GM21367 (cell line): Measurements from ENCODE around the gene PLA2G4B.

ENCODE experiments used
- ATAC-seq: cut with Tn5 transposase; IDR thresholded peaks from one replicate; pipeline ENCODE4 v1.9.1; 2021; ENCODE audit not compliant: unreplicated experiment

PLA2G4B gene

DNA sequence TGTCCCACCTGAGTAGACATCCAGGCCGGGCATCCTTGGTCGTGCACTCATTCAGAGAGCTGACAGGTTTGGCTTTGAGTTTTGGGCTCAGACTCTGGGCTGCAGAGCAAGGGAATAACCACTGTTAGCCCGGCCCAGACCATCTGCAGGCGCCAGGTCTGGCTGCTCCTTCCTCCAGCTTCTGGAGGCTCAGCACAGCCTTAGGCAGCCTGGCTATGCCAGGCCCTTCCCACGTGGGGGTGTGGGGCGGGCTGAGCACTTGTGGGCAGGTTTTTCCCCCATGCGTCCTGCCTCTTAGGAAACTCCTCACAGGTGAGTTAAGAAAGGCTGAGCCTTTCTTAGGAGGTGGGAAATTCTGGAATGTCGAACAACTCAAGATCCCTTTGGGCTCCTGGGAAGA is 11.2 kb downstream of the PLA2G4B start:
- no peak for ATAC-seq

GRCh38 chr15:41850482-41851166 is 12.0 kb downstream of the PLA2G4B start:
- no peak for ATAC-seq

DNA sequence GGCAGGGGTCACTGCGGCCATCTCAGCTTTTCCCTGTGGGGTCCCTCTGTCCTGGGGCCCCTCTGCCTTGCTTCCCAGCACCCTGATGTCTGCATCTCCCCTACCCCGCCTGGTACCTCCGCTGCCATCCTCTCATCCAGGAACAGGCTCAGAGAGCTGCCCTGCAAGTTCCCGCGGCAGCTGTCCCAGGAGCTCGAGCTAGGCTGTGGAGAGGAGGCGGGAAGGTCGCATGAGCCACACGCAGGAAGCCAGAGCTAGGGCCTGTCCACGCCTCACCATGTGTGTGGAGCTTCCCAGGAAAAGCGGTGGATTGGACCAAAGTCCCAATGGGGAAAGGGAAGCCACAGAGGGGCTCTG is 12.5 kb downstream of the PLA2G4B start:
- no peak for ATAC-seq

- no peak for ATAC-seq
These were observed 13.2 kb downstream of the PLA2G4B start for GRCh38 chr15:41851755-41852370.

- ATAC-seq = no peak
These were observed 14.3 kb downstream of the PLA2G4B start for GRCh38 chr15:41852736-41853590.

DNA sequence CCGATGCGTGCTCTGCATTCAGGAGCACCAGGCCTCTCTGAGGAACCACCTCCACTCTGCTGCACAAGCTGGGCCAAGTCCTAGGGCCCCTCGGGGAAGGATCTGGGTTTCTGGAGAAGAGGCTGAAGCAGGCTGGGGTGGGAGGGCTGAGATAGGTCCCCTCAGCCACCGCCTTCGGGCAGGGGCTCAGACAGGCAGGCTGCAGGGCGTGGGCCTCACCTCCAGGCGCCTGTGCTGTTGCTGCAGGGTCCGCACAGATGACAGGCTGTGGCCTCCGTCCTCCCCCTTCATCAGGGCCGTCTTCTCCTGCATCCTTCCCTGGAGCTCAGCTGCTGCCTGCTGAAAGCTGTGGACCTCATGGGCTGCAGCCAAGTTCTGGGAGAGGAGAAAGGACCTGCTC is 15.2 kb downstream of the PLA2G4B start:
- ATAC-seq = no peak

GRCh38 chr15:41854443-41854842 is 15.8 kb downstream of the PLA2G4B start:
- ATAC-seq = no peak

DNA sequence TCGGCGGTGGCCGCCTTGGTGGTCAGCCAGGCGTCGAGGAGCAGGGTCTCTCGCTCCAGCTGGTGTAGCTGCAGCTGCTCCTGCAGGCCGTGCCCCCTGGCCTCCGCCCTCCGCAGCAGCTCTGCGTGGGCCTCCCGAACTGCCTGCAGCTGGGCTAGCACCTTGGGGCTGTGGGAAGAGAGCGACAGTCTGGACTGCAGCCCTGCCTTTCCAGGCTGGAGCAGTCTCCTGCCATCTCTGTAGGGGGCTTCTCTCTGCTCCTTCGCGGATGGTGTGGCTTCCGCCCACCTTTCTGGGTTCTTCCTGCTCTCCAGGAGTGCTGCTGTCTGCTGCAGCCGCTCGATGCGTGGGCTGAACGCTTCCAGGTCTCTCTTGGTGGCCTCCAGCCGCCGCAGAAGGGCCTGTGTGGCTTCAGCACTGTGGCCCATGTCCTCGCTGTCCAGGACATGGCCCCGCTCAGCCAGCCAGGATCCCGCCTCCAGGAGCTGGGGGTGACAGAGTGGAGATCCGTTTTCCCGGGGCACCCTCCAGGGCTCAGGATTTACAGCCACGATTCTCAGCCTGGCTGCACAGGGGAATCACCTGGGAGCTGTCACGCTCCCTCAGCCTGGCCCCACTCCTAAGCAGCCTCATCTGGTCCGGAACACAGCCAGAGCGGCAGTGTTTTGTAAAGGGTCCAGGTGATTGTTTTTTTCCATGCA is 16.8 kb downstream of the PLA2G4B start:
- no peak for ATAC-seq

DNA sequence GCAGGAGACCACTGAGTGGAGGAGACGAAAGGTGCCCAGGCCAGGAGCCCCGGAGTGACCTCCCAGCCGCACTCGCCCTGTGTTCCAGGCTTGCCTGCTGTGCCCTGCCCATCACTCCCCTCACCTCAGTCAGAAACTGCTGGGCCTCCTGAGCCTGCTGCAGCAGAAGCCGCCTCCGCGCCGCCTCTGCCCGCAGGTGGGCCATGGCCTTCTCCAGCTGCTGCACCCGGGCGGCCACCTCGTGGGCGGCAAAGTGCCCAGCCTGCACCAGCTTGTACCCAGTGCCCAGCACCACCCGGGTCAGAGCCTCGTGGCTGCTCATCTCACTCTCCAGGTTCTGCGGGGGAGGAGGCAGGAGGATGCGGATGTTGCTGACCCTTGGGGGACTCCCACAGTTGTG is 17.6 kb downstream of the PLA2G4B start:
- no peak for ATAC-seq

- no peak for ATAC-seq
These were observed 18.1 kb downstream of the PLA2G4B start for GRCh38 chr15:41856716-41857115.

DNA sequence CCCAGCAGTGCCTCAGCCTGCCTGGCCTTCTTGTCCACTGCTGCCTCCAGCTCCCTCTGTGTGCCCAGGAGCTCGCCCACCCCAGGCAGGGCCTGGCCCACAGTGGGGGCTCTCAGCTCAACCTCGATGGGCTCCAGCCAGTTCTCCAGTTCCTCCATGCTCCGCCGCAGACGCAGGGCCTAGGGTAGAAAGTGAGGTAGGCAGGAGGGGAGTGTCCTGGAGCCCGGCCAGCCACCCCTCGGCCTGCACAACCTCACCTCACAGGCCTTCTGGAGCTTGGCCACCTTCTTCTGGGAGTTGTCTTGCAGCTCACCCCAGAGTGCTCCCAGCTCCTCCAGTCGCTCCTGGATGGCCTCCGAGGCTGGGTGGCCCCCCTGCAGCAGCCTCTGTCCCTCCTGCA is 18.7 kb downstream of the PLA2G4B start:
- ATAC-seq = no peak

- ATAC-seq = no peak
These were observed 20.1 kb downstream of the PLA2G4B start for GRCh38 chr15:41858756-41859155.

GRCh38 chr15:41860049-41860828 is 21.6 kb downstream of the PLA2G4B start:
- ATAC-seq = no peak

DNA sequence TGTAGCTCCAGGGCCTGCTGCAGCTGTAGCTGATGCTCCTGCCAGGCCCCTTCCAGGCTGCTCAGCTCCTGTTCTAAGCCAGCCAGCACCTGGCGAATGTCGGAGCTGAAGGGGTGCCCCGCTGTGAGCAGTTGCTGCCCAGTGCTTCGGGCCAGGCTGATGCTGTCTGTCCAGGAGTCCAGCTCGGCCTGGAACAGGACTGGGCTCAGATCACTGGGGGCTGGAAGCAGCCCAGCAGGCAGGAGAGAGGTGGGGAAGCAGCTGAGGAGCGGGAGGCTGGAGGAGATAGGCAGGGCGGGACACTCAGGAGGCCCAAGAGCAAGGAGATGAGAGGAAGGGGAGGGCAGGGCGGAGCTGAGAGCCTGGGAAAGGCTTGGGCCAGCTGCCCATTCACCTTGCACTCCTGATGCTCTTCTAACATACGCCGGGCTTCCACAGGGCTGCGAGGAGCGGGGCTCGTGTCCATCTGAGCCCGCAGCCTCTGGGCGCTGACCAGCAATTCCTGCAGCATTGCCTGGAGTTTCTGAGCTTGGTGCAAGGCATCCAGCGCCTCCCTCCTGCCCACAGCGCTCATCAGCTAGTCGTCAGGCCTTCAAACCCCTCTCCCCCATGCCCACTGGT is 23.2 kb downstream of the PLA2G4B start:
- no peak for ATAC-seq

GRCh38 chr15:41862515-41863116 is 24.0 kb downstream of the PLA2G4B start:
- no peak for ATAC-seq

DNA sequence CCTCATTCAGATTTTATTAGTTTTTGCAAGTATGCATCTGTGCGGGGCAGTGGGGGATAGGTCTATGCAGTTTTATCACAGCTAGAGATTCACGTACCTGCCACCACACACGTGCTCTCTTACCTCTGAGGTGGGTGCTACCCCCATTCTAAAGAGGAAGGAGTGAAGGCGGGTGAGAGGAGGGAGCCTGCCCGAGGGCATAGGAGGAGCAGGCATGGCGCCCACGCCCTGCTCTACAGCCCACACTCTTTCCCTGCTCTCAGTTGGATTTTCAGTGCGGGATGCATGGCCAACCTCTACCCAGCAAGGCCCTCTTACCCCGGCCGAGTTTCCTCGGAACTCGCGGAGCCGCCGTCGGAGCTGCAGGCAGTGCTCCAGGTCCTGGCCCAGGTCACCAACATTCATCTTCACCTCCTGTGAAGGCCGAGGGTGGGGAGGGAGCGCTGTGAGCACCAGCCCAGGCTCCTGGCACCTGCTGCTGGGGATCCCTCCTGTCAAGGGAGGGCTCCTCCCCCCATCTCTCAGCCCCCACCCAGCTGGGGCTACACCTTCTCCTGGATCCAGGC is 26.9 kb downstream of the PLA2G4B start:
- ATAC-seq = no peak

DNA sequence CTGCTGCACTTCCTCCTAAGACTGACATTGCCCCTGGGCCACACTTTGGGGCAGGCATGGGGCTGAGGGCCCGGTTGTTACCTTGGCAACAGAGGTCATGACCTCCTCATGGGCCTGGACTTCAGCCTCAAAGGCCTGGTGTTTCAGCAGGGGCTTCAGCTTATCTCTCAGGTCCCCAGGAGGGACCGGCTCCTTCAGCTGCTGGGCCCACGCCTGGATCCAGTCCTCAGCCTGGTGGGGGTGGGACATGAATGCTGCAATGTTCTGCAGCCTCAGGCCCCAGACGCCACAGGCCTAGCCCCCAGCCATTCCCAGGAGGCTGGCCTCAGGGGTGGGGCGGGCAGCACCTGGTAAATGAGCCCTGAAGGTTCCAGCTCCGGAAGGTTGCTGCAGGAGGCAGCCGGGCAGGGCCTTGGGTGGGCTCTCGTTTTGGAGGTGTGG is 27.6 kb downstream of the PLA2G4B start:
- ATAC-seq = no peak

DNA sequence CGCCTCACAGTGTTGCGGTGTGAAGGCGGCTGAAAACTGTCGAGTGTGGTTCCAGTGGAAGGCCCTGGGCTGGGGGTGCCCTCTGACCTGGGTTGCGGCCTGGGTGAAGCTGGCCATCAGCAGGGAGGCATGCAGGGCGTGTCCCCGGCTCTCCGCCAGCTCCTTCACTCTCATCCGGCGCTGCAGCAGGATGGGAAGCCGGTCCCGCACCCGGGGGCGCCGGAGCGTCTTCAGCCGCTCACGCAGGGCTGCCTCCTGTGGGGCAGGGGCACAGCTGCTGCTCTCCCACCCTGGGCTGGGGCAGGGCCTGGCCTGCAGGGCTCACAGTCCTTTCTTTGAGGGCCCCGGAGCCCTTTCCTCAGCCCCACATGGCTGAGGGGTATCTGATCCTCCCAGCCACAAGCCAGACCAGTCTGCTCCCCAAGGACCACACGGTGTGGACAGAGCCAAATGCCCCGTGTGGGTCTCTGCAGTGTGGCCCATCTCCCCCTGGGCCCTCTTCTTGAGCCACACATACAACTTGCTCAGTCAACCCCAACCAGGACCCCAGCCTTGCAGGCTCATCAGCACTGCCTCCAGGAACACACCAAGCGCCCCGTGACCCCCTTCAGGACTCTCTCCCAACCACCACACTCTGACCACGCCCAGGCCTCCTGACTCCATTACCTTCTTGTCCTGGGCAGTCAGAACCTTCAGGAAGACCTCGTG is 28.4 kb downstream of the PLA2G4B start:
- ATAC-seq = no peak

DNA sequence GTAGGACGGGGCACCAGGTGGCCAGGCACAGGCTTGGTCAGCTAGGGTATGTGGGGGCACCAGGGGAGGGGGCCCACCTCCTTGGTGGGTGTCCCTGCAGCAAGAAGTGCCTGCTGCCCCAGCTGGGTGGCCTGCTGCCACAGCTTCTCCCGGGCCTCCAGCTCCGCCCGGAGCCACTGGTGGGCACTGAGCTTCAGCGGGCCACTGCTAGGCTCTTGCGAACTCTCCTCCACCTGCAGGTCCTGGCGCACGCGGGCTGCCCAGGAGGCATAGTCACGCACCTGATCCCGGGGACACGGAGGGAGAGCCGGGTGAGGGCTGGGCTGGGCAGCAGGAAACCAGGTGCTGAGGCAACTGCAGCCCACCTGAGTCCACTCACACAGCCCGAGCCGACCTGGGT is 29.7 kb downstream of the PLA2G4B start:
- no peak for ATAC-seq
